Measurements from ENCODE around the gene CDC27.
A peak's percentile ranks its signal among the peaks of the same experiment; 100 is the strongest.

The CDC27 gene

DNA sequence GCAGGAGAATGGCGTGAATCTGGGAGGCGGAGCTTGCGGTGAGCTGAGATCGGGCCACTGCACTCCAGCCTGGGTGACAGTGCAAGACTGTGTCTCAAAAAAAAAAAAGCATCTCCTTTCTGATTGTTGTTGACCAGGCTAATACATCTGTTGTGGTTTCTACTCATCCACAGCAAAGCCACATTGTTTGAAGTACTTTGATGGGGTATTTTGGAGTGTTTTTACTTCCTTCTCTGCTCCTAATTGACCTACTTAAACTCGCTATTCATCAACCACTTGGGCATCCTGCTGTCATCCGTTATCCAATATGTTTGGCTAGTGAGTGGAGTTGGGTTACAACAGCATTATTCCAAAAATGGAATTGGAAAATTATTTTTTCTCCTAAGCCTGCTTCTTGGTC, 3.5 kb upstream of the CDC27 start:
- H3K27ac ChIP-seq (replicated peaks): no peak overlapping the region
- TF ChIP-seq POLR2AphosphoS5 (IDR thresholded peaks at IDR 0.05; ENCODE audit: low read depth) (no peak), REST (IDR thresholded peaks at IDR 0.05; ENCODE audit: insufficient replicate concordance, low read depth) (no peak), SPI1 (IDR thresholded peaks at IDR 0.05; ENCODE audit: borderline replicate concordance, low read depth) (no peak), CTCF (IDR thresholded peaks at IDR 0.05; ENCODE audit: insufficient read depth, low read length) (no peak), GABPA (IDR thresholded peaks at IDR 0.05; ENCODE audit: low read depth) (no peak)

DNA sequence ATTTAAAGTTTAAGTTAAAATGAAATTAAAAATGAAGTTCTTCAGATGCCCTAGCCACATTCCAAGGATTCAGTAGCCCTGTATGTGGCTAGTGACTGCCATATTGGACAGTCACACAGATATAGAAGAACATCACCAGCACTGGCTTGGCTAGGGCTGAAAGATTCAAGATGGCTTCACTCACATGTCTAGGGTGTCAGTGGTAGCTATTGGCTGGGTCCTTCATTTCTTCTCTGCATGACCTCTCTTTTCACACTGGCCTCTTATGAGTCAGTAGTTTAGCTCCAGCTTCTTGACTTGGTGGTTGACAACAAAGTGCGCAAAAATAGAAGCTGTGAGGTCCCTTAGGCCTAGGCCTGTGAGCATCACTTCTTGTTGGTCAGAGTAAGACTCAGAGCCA, 1.7 kb upstream of the CDC27 start:
- H3K27ac ChIP-seq (replicated peaks): no peak overlapping the region
- no peaks in the 10 kb centered on the region for H3K27me3 ChIP-seq (ENCODE audit: insufficient read depth, poor library complexity, severe bottlenecking)
- no peak overlapping the region for H3K4me3 ChIP-seq (replicated peaks; ENCODE audit: insufficient read depth, low read length)
- TF ChIP-seq POLR2AphosphoS5 (IDR thresholded peaks at IDR 0.05; ENCODE audit: low read depth): no peak
- no peak for TF ChIP-seq REST (IDR thresholded peaks at IDR 0.05; ENCODE audit: insufficient replicate concordance, low read depth)
- TF ChIP-seq GABPA (IDR thresholded peaks at IDR 0.05; ENCODE audit: low read depth): no peak
- no peak for TF ChIP-seq SPI1 (IDR thresholded peaks at IDR 0.05; ENCODE audit: borderline replicate concordance, low read depth)
- TF ChIP-seq CTCF (IDR thresholded peaks at IDR 0.05; ENCODE audit: insufficient read depth, low read length): no peak
- no peak for DNase-seq (ENCODE audit: low read depth in 1 of 2, low spot score in 1 of 2)

More for the DNA sequence above, 3.5 kb upstream of the CDC27 start:
- Histone ChIP-seq H3K4me3 (replicated peaks; ENCODE audit: insufficient read depth, low read length) (no peak overlapping the region), H3K27me3 (ENCODE audit: insufficient read depth, poor library complexity, severe bottlenecking) (no peaks in the 10 kb centered on the region)
- DNase-seq (ENCODE audit: low read depth in 1 of 2, low spot score in 1 of 2): peak in 1 of 2 experiments; percentile 21

DNA sequence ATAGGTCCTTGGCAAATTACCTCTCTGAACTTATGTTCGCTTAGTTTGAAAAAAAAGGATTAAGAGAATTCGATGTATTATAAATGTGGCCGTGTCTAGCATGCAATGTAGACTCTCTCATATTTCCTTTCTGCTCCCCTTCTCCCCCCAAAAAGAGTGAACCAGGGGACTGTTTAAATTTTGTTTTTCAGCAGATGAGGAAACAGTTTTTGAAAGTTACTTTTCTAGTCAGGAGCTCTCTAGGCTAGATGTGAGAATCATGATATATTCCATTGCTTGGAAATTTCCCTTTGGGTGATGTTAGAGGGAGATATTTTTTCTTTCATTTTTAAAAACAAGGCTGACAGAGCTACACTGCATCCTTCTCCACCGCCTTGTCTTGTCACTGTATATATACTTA, 1.1 kb upstream of the CDC27 start:
- Histone ChIP-seq H3K27me3 (ENCODE audit: insufficient read depth, poor library complexity, severe bottlenecking) (no peaks in the 10 kb centered on the region), H3K27ac (replicated peaks) (no peak overlapping the region), H3K4me3 (replicated peaks; ENCODE audit: insufficient read depth, low read length) (no peak overlapping the region)
- DNase-seq (ENCODE audit: low read depth in 1 of 2, low spot score in 1 of 2): no peak
- TF ChIP-seq POLR2AphosphoS5 (IDR thresholded peaks at IDR 0.05; ENCODE audit: low read depth) (no peak), SPI1 (IDR thresholded peaks at IDR 0.05; ENCODE audit: borderline replicate concordance, low read depth) (no peak)

GRCh38 chr17:47189732-47190237, 690 bp upstream of the CDC27 start:
- TF ChIP-seq GABPA (IDR thresholded peaks at IDR 0.05; ENCODE audit: low read depth) (no peak), REST (IDR thresholded peaks at IDR 0.05; ENCODE audit: insufficient replicate concordance, low read depth) (no peak), SPI1 (IDR thresholded peaks at IDR 0.05; ENCODE audit: borderline replicate concordance, low read depth) (no peak), CTCF (IDR thresholded peaks at IDR 0.05; ENCODE audit: insufficient read depth, low read length) (no peak), POLR2AphosphoS5 (IDR thresholded peaks at IDR 0.05; ENCODE audit: low read depth) (no peak)
- peak overlapping the region; percentile 48 for H3K4me3 ChIP-seq (replicated peaks; ENCODE audit: insufficient read depth, low read length)
- H3K27ac ChIP-seq (replicated peaks): peak overlapping the region; percentile 43
- no peak for DNase-seq (ENCODE audit: low read depth in 1 of 2, low spot score in 1 of 2)
- no peaks in the 10 kb centered on the region for H3K27me3 ChIP-seq (ENCODE audit: insufficient read depth, poor library complexity, severe bottlenecking)
